Keratinocyte (primary cell): Measurements from ENCODE around the gene EDC3.

Source experiments
- EZH2 ChIP-seq: IDR thresholded peaks from one replicate; pipeline ENCODE4 v1.6.1; 2012; ENCODE audit warnings: inconsistent platforms, mild to moderate bottlenecking, low read length, moderate library complexity
- TF ChIP-seq, protein P1 (sequence below), 3 experiments: IDR thresholded peaks in 1 of 3; conservative IDR thresholded peaks in 1 of 3; optimal IDR thresholded peaks in 1 of 3; 2 replicates in 2 of 3; 3 replicates in 1 of 3; pipeline versions ENCODE3 to v1.5.1; 2011; ENCODE audit warnings: low read length in 3 of 3, mild to moderate bottlenecking in 3 of 3, moderate library complexity in 2 of 3, control low read depth in 1 of 3, inconsistent platforms in 1 of 3; ENCODE audit not compliant: insufficient read depth in 2 of 3; ENCODE audit errors: extremely low read depth in 1 of 3

DNA sequence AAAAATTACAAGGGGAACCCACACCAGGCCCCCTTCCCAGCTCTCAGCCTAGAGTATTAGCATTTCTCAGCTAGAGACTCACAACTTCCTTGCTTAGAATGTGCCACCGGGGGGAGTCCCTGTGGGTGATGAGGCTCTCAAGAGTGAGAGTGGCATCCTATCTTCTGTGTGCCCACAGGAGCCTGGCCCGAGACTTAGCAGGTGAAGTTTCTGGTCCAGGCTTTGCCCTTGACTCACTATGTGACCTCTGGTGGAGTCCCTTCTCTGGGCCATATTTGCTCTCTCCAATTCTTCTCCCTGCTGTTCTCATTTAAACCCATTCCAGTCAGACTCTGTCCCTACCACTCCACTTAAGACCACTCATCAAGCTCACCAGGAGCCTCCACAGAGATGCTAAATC lies 62.0 kb downstream of the EDC3 start:
- TF ChIP-seq, protein P1, sequence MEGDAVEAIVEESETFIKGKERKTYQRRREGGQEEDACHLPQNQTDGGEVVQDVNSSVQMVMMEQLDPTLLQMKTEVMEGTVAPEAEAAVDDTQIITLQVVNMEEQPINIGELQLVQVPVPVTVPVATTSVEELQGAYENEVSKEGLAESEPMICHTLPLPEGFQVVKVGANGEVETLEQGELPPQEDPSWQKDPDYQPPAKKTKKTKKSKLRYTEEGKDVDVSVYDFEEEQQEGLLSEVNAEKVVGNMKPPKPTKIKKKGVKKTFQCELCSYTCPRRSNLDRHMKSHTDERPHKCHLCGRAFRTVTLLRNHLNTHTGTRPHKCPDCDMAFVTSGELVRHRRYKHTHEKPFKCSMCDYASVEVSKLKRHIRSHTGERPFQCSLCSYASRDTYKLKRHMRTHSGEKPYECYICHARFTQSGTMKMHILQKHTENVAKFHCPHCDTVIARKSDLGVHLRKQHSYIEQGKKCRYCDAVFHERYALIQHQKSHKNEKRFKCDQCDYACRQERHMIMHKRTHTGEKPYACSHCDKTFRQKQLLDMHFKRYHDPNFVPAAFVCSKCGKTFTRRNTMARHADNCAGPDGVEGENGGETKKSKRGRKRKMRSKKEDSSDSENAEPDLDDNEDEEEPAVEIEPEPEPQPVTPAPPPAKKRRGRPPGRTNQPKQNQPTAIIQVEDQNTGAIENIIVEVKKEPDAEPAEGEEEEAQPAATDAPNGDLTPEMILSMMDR (optimal IDR thresholded peaks at IDR 0.05 in 1 of 3, IDR thresholded peaks at IDR 0.05 in 1 of 3, conservative IDR thresholded peaks at IDR 0.05 in 1 of 3; ENCODE audit: extremely low read depth in 1 of 3, insufficient read depth in 2 of 3, low read length in 3 of 3): no peak
- no peak for TF ChIP-seq EZH2
